GM18498 (cell line): ENCODE data around the gene KISS1.

Experiments used
- ATAC-seq: cut with Tn5 transposase; IDR thresholded peaks from one replicate; pipeline ENCODE4 v1.9.1; 2021; ENCODE audit warnings: mild to moderate bottlenecking, moderate library complexity; ENCODE audit not compliant: unreplicated experiment

Gene KISS1

DNA sequence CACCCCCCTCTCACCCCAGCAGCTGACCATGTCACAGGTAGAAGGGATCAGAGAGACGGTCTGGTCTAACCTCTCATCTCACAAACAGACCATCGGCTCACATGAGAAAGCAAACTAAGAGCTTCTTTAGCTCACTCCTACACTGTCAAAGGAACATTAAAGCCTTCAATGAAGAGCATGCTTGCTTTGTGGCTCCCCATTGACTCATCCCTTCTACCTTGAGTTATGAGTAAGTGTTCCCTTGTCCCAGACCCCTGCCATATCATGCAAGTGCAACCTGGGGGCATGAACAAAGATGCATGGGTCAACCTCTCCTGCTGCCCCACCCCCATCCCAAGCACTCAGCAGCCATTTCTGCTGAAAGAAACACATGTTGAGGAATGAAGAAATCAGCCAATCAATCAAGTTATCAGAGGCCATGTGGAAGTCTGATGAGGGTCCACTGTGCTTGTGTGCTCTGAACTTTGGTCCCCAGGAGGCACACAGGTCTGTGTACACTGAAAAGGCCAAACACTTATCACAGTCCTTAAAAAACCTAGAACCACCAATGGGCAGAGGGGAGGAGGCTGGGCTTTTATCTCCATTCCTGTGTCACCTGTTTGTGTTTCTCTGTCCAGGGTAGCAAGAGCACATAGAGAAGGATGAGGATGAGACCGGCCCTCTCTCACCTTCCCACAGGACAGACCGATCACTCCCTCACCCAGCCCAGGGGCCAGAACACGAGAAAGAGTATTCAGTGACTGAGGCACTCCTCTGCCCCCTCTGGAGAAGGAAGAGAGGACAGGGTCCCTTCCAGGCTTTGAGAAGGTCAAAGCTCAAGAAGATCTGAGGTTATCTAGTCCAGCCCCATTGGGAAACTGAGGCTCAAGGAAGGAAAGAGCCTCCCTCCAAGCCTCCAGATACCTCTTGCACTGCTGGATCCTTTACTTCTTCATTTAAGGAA lies 54.0 kb downstream of the KISS1 start:
- no peak for ATAC-seq

DNA sequence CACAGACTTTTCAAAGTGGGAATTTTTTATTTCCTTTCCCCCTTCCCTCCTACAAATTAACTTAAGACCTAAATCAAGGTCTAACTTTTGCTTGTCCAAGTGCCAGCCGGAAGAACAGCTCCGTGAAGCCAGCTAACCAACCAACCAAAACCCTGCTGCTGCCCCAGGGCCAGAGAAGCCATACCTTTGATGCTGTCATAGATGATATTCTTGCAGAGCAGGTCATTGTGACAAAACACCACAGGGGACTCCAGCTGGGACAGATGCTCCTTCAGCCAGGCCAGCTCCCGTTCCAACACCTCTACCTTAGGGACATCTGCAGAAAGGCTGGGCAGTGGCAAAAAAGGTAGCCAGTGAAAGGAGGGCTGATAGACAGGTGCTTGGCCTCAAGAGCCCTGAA lies 55.2 kb downstream of the KISS1 start:
- ATAC-seq, result no peak
